ENCODE data around the gene CUL9.

CUL9 gene

DNA sequence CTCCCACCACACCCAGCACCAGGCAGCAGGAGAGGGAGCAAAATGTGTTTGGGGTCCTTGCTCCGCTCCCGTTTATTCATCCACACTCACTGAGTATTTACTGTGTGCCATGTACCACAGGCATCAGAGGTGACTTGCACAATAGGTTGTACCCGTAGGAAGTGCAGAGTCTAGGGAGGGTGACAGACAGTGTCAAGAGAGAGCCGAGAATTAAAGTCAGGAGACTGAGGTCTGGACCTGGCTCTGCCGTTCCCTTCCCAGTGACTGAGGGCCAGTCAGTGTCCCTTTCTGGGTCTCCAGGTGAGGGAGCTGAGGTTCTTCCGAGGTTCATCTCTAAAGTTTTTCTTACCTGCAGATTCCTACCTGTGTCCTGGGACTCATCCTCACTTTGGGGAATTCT lies 83.6 kb downstream of the CUL9 start:
- POLR2A ChIA-PET, result no interaction called here
- Histone ChIP-seq H3K9me3 (ENCODE audit: control extremely low read depth in 1 of 5, control insufficient read depth in 4 of 5, insufficient read depth in 2 of 5, low read depth in 1 of 5, low read length in 4 of 5) (no peaks in the 10 kb centered on the region), H3K27ac (ENCODE audit: insufficient read depth in 1 of 2, low read depth in 1 of 2, low read length in 2 of 2, poor library complexity in 1 of 2, severe bottlenecking in 2 of 2) (no peak overlapping the region), H3K4me1 (ENCODE audit: control extremely low read depth in 1 of 4, control insufficient read depth in 4 of 4, insufficient read depth in 4 of 4, low read length in 3 of 4) (peaks cover 0 to 13% (median 9%) of the 10 kb centered on the region in 4 experiments), H3K36me3 (ENCODE audit: control insufficient read depth in 4 of 4, insufficient read depth in 4 of 4, low read length in 3 of 4) (no peaks in the 10 kb centered on the region), H3K27me3 (replicated peaks in 2 of 5; ENCODE audit: control insufficient read depth in 4 of 5, insufficient read depth in 5 of 5, low read length in 4 of 5) (peaks cover 0 to 37% (median 8%) of the 10 kb centered on the region in 5 experiments), H3K4me3 (ENCODE audit: control insufficient read depth in 1 of 7, extremely low read depth in 1 of 7, insufficient read depth in 4 of 7, low read depth in 2 of 7, low read length in 6 of 7) (no peak overlapping the region)
- WGBS (ENCODE audit: insufficient coverage), result 92% methylated on average over 4 of the region's 6 CpGs
- CTCF ChIA-PET, result interaction anchor here (1.0 to 5.6 kb wide), 8 partner anchors 21 to 243 kb away, joined by 3 to 35 read pairs (median 4); partner anchors contain the start of gene CRIP3
- DNase-seq, result no peak

GRCh38 chr6:43267619-43268354 lies 85.8 kb downstream of the CUL9 start:
- no peak for DNase-seq
- H3K4me3 ChIP-seq (ENCODE audit: control insufficient read depth in 1 of 7, extremely low read depth in 1 of 7, insufficient read depth in 4 of 7, low read depth in 2 of 7, low read length in 6 of 7), result no peak overlapping the region
- H3K4me1 ChIP-seq (ENCODE audit: control extremely low read depth in 1 of 4, control insufficient read depth in 4 of 4, insufficient read depth in 4 of 4, low read length in 3 of 4), result peaks cover 0 to 13% (median 9%) of the 10 kb centered on the region in 4 experiments
- no peaks in the 10 kb centered on the region for H3K36me3 ChIP-seq (ENCODE audit: control insufficient read depth in 4 of 4, insufficient read depth in 4 of 4, low read length in 3 of 4)
- H3K9me3 ChIP-seq (ENCODE audit: control extremely low read depth in 1 of 5, control insufficient read depth in 4 of 5, insufficient read depth in 2 of 5, low read depth in 1 of 5, low read length in 4 of 5), result no peaks in the 10 kb centered on the region
- peaks cover 0 to 57% (median 17%) of the 10 kb centered on the region in 5 experiments for H3K27me3 ChIP-seq (replicated peaks in 2 of 5; ENCODE audit: control insufficient read depth in 4 of 5, insufficient read depth in 5 of 5, low read length in 4 of 5)
- 95% methylated on average over 7 of the region's 7 CpGs for WGBS (ENCODE audit: insufficient coverage)
- H3K27ac ChIP-seq (ENCODE audit: insufficient read depth in 1 of 2, low read depth in 1 of 2, low read length in 2 of 2, poor library complexity in 1 of 2, severe bottlenecking in 2 of 2), result no peak overlapping the region
- ChIA-PET CTCF (interaction anchor here (1.2 to 2.0 kb wide), 5 partner anchors 12 to 63 kb away, joined by 4 to 7 read pairs (median 5); partner anchors contain the start of genes CRIP3 and DNPH1), POLR2A (no interaction called here)

GRCh38 chr6:43268355-43268700 lies 86.3 kb downstream of the CUL9 start:
- Histone ChIP-seq H3K36me3 (ENCODE audit: control insufficient read depth in 4 of 4, insufficient read depth in 4 of 4, low read length in 3 of 4) (no peaks in the 10 kb centered on the region), H3K27ac (ENCODE audit: insufficient read depth in 1 of 2, low read depth in 1 of 2, low read length in 2 of 2, poor library complexity in 1 of 2, severe bottlenecking in 2 of 2) (no peak overlapping the region), H3K9me3 (ENCODE audit: control extremely low read depth in 1 of 5, control insufficient read depth in 4 of 5, insufficient read depth in 2 of 5, low read depth in 1 of 5, low read length in 4 of 5) (no peaks in the 10 kb centered on the region), H3K4me1 (ENCODE audit: control extremely low read depth in 1 of 4, control insufficient read depth in 4 of 4, insufficient read depth in 4 of 4, low read length in 3 of 4) (peaks cover 0 to 13% (median 9%) of the 10 kb centered on the region in 4 experiments), H3K4me3 (ENCODE audit: control insufficient read depth in 1 of 7, extremely low read depth in 1 of 7, insufficient read depth in 4 of 7, low read depth in 2 of 7, low read length in 6 of 7) (no peak overlapping the region), H3K27me3 (replicated peaks in 2 of 5; ENCODE audit: control insufficient read depth in 4 of 5, insufficient read depth in 5 of 5, low read length in 4 of 5) (peaks cover 0 to 63% (median 18%) of the 10 kb centered on the region in 5 experiments)
- 20% methylated on average over 1 of the region's 3 CpGs for WGBS (ENCODE audit: insufficient coverage)
- POLR2A ChIA-PET, result no interaction called here
- no peak for DNase-seq
- CTCF ChIA-PET, result interaction anchor here (0.6 to 2.4 kb wide), 9 partner anchors 12 to 239 kb away, joined by 3 to 7 read pairs (median 5); partner anchors contain the start of genes CRIP3 and DNPH1

DNA sequence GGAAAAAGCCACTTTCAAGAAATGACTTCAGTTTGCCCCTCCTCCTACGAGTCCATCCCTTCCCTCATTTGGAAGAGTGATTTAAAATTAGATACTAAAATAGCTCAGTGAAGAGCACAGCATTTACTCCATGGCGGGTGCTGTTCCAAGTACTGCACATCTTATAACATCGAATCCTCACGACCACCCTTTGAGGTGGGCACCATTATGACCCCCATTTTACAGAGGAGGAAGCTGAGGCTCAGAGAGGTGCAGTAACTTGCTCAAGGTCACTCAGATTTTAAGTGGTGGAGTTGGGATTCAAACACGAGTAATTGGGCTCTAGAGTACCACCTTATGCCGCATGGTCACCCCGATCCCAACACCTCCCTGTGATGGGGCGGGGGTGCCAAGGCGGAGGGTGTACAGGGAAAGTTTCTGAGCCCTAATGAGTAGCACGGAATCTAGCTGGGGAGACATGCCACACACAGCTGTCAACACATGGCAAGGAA lies 86.8 kb downstream of the CUL9 start:
- no peak for DNase-seq
- Histone ChIP-seq H3K36me3 (ENCODE audit: control insufficient read depth in 4 of 4, insufficient read depth in 4 of 4, low read length in 3 of 4) (no peaks in the 10 kb centered on the region), H3K4me1 (ENCODE audit: control extremely low read depth in 1 of 4, control insufficient read depth in 4 of 4, insufficient read depth in 4 of 4, low read length in 3 of 4) (peaks cover 0 to 13% (median 9%) of the 10 kb centered on the region in 4 experiments), H3K9me3 (ENCODE audit: control extremely low read depth in 1 of 5, control insufficient read depth in 4 of 5, insufficient read depth in 2 of 5, low read depth in 1 of 5, low read length in 4 of 5) (no peaks in the 10 kb centered on the region), H3K27me3 (replicated peaks in 2 of 5; ENCODE audit: control insufficient read depth in 4 of 5, insufficient read depth in 5 of 5, low read length in 4 of 5) (peaks cover 0 to 68% (median 20%) of the 10 kb centered on the region in 5 experiments), H3K4me3 (ENCODE audit: control insufficient read depth in 1 of 7, extremely low read depth in 1 of 7, insufficient read depth in 4 of 7, low read depth in 2 of 7, low read length in 6 of 7) (peak overlapping the region in 2 of 7 experiments; percentile 53 to 54), H3K27ac (ENCODE audit: insufficient read depth in 1 of 2, low read depth in 1 of 2, low read length in 2 of 2, poor library complexity in 1 of 2, severe bottlenecking in 2 of 2) (no peak overlapping the region)
- CTCF ChIA-PET, result interaction anchor here (0.6 to 2.4 kb wide), 10 partner anchors 11 to 239 kb away, joined by 3 to 7 read pairs (median 4); partner anchors contain the start of genes CRIP3 and DNPH1
- POLR2A ChIA-PET, result no interaction called here
- WGBS (ENCODE audit: insufficient coverage), result 91% methylated on average over 8 of the region's 10 CpGs

GRCh38 chr6:43269273-43270007 lies 87.4 kb downstream of the CUL9 start:
- Histone ChIP-seq H3K36me3 (ENCODE audit: control insufficient read depth in 4 of 4, insufficient read depth in 4 of 4, low read length in 3 of 4) (no peaks in the 10 kb centered on the region), H3K27ac (ENCODE audit: insufficient read depth in 1 of 2, low read depth in 1 of 2, low read length in 2 of 2, poor library complexity in 1 of 2, severe bottlenecking in 2 of 2) (no peak overlapping the region), H3K27me3 (replicated peaks in 2 of 5; ENCODE audit: control insufficient read depth in 4 of 5, insufficient read depth in 5 of 5, low read length in 4 of 5) (peaks cover 0 to 74% (median 24%) of the 10 kb centered on the region in 5 experiments), H3K4me3 (ENCODE audit: control insufficient read depth in 1 of 7, extremely low read depth in 1 of 7, insufficient read depth in 4 of 7, low read depth in 2 of 7, low read length in 6 of 7) (peak overlapping the region in 4 of 7 experiments; percentile 8 to 64 (median 54)), H3K4me1 (ENCODE audit: control extremely low read depth in 1 of 4, control insufficient read depth in 4 of 4, insufficient read depth in 4 of 4, low read length in 3 of 4) (peaks cover 0 to 13% (median 9%) of the 10 kb centered on the region in 4 experiments), H3K9me3 (ENCODE audit: control extremely low read depth in 1 of 5, control insufficient read depth in 4 of 5, insufficient read depth in 2 of 5, low read depth in 1 of 5, low read length in 4 of 5) (no peaks in the 10 kb centered on the region)
- ChIA-PET POLR2A (no interaction called here), CTCF (interaction anchor here (0.6 to 2.4 kb wide), 8 partner anchors 11 to 238 kb away, joined by 3 to 7 read pairs (median 4); partner anchors contain the start of genes CRIP3 and DNPH1)
- WGBS (ENCODE audit: insufficient coverage), result 5% methylated on average over 32 of the region's 44 CpGs
- peak in 2 of 3 donors; percentile 38 to 61 for DNase-seq

GRCh38 chr6:43271103-43271815 lies 89.3 kb downstream of the CUL9 start:
- peaks cover 0 to 91% (median 26%) of the 10 kb centered on the region in 5 experiments for H3K27me3 ChIP-seq (replicated peaks in 2 of 5; ENCODE audit: control insufficient read depth in 4 of 5, insufficient read depth in 5 of 5, low read length in 4 of 5)
- H3K4me1 ChIP-seq (ENCODE audit: control extremely low read depth in 1 of 4, control insufficient read depth in 4 of 4, insufficient read depth in 4 of 4, low read length in 3 of 4), result peaks cover 0 to 27% (median 21%) of the 10 kb centered on the region in 4 experiments
- ChIA-PET POLR2A (no interaction called here), CTCF (interaction anchor here (1.4 to 1.8 kb wide), 2 partner anchors 9 to 235 kb away, joined by 3 to 5 read pairs; no protein-coding TSS in a partner anchor)
- H3K9me3 ChIP-seq (ENCODE audit: control extremely low read depth in 1 of 5, control insufficient read depth in 4 of 5, insufficient read depth in 2 of 5, low read depth in 1 of 5, low read length in 4 of 5), result no peaks in the 10 kb centered on the region
- no peak overlapping the region for H3K4me3 ChIP-seq (ENCODE audit: control insufficient read depth in 1 of 7, extremely low read depth in 1 of 7, insufficient read depth in 4 of 7, low read depth in 2 of 7, low read length in 6 of 7)
- no peaks in the 10 kb centered on the region for H3K36me3 ChIP-seq (ENCODE audit: control insufficient read depth in 4 of 4, insufficient read depth in 4 of 4, low read length in 3 of 4)
- no peak overlapping the region for H3K27ac ChIP-seq (ENCODE audit: insufficient read depth in 1 of 2, low read depth in 1 of 2, low read length in 2 of 2, poor library complexity in 1 of 2, severe bottlenecking in 2 of 2)
- DNase-seq, result no peak
- WGBS (ENCODE audit: insufficient coverage), result 95% methylated on average over 6 of the region's 8 CpGs
